HG03045 (cell line): ENCODE results near the gene VPS26A.
"Not testable (repeated sequence)": the region's sequence is repeated elsewhere in the genome, so short reads cannot be mapped to it uniquely, and the experiment has no call there.

Experiments
- ATAC-seq: cut with Tn5 transposase; IDR thresholded peaks from one replicate; pipeline ENCODE4 v1.9.1; 2021; ENCODE audit warnings: mild to moderate bottlenecking, moderate library complexity; ENCODE audit not compliant: unreplicated experiment

VPS26A gene

DNA sequence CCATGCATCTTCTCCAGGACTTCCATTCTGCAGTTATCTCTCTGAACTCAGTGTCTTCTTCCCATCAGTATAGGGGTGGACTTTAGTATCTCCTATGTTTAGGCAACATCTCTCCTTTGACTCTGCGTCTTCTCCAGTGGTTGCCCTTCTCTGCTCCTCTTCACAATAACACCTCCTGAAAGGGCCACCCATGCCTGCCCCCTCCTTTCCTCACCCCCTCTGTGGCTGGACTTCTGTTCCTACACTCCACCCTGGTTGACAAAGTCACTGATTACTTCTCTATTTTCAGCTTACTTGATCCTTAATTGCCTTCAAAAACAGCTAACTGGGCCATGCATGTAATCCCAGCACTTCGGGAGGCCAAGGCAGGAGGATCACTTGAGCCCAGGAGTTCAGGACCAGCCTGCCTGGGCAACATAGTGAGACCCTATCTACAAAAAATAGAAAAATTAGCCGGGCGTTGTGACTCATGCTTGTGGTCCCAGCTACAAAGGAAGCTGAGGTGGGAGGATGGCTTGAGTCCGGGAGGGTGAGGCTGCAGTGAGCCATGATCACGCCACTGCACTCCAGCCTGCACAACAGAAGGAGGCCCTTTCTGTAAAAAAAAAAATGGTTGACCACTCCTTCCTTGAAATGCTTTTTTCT is 22.4 kb upstream of the VPS26A start:
- ATAC-seq = no peak

DNA sequence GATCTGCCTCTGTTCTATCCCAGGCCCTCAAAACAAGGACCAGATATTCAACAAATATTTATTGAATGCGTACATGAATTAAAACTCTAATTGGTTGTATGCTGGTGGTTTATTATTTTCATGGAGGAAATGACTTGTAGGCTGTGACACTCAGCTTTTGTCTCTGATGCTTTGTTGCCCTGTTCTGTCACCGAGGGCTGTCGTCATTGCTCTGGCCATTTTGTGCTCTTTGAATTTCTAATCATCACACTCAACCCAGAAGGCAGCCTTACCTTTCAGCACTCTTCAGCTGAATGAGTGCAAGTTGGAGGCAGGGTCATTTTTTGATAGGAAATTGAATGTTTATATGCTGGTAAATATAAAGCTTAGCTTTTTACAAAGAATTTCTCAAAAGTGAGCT is 21.5 kb upstream of the VPS26A start:
- ATAC-seq = no peak

DNA sequence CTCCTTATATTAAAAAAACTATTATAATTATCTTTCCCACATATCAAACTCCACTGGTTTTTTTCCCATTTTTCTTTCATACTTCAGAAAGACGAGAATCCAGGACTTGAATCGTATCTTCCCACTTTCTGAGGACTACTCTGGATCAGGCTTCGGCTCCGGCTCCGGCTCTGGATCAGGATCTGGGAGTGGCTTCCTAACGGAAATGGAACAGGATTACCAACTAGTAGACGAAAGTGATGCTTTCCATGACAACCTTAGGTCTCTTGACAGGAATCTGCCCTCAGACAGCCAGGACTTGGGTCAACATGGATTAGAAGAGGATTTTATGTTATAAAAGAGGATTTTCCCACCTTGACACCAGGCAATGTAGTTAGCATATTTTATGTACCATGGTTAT is 20.2 kb upstream of the VPS26A start:
- no peak for ATAC-seq

DNA sequence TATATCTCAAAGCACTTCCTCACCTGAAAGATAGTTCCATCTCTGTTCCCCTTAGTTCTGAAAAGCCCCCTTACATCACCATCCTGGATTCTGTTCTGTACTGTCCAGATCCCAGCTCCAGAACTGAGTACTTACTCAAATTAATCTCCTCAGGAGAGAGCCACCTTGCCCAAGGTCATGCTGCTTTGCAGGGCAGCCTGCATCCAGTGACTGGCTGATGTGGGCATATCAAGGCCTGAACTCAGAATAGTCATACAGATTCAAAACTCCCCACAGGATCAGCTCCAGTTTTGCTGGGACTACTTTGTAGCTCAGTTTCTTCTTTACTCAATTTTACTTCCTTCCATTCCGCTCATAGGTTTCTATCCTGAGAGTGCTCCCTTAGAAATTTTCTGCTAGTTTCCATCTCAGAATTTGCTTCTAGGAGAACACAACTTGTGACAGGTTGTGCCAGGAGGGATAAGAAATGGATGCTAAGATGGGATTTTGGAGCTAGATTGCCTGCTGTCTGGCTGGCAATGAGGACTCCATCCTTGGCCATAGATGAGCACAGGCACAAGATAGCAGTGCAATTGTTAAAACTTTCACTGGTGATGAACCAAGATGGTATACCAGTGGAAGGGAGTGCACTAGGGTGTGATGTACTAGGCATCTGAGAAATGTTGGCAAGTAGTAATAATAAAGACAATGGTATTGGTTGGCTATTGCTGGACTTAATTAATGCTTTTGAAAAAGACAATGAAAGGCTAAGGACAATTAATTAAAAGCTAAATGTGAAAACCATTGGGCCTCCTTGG is 18.8 kb upstream of the VPS26A start:
- no peak for ATAC-seq

DNA sequence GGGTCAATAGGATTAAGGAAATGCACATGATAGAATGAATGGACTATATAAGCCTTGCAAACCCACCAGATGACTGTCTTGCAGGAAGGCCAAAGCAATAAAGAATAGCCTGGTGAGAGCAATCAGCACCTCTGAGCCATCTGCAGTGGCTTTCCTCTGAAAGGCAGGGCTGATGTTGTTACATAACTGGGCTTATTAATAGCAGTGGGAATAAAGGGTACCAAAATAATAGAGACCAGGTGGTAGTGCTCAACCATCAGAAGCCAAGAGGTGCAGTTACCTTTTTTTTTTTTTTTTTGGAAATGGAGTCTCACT is 16.8 kb upstream of the VPS26A start:
- no peak for ATAC-seq

DNA sequence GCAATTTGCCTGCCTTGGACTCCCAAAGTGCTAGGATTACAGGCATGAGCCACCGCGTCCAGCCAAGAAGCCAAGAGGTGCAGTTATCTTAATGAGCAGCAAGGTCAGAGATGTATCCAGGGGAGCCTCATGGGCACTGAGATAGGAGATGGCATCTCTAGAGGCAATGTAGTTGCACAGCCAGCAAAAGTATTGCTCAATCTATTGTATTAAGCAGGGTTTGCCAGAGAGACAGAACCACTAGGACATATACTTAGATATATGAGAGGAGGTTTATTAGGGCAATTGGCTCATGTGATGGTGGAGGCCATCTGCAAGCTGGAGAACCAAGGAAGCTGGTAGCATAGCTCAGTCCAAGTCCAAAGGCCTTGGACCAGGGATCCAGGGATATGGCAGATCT is 16.3 kb upstream of the VPS26A start:
- ATAC-seq = no peak

DNA sequence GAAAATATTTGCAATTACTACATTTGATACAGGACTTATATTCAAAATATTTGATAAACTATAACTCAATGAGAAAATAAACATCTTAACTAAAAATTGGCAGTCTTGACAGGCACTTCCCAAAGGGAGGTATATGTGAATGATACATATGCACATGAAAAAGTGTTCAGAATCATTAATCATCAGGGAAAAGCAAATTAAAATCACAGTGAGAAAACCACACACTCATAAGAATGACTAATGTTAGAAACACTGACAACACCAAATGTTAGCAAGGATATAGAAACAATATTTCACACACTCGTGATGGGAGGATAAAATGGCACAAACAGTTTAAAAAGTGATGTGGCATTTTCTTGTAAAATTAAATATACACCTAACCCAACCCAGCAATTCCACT is 4.1 kb upstream of the VPS26A start:
- no peak for ATAC-seq

DNA sequence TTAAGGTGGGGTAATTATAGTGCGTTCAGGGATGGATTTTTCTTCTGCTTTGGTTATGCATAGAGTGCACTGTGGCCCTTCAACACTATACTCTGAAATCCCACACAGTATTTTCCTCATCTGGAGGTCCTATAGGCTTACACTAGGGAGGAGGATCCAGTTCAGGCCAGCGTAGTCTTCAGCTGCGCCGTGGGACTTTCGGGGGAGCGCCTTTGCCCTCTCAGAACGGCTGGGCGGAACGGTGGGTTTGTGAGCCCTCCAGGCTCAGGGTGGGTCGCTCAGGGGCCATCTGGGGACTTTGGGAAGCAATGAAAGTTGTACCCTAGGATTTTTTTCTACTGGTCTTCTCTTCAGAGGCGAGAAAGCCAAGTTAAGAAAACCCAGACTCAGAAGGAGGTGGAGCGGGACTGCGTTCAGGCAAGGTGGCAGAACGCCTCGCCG is 652 bp upstream of the VPS26A start:
- peak; percentile 51 for ATAC-seq

DNA sequence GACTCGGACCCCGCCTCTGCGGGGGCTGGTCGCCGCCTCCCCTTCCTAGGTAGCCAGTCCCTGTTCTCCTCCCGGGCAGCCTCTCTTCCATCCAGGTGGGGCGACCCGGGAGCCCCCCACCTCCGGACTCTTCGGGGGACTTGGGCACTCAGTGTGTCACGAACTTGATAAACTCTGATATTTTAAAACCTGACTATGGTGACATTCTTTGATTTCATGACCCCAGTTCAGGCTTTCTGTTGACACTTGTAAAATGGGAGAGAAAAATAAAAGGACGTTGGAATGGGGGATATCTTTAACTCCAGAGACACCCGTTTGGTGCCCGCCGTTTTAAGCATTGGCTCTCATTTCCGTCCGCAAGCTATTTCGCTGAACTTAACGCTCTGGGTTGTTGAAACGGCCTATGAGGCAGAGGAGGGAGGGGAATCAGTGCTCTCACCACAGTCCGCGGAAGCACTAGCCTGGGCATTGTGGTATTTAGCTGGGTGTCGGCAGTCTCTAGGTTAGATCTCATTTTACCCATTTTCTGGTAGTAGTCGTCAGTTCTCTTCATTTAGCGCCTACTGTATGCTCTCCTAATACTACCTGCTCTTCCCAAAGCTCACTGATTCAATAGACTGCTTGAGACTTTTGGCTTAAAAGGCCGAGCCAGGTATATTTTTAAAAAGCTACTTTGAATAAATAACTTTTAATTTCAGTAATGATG is 738 bp downstream of the VPS26A start:
- ATAC-seq = peak; percentile 29

DNA sequence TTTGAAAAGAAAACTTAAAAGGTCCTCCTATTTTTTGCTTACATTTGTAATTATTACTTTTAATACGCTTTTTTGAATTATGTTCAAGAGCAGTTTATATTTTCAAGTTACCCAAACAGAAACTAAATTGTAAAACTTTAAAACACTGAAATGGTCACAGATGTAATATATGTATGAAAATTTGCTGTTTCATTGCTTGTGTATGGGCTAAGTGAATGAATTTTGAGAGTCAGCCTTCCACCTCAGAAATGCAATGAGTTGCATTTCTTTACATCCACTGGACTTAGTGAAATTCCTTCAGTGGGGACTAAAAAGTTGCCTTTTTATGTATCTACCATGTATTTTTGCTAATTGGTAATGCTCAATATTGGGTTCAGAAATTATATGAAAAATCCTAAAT is 1.6 kb downstream of the VPS26A start:
- ATAC-seq = no peak

DNA sequence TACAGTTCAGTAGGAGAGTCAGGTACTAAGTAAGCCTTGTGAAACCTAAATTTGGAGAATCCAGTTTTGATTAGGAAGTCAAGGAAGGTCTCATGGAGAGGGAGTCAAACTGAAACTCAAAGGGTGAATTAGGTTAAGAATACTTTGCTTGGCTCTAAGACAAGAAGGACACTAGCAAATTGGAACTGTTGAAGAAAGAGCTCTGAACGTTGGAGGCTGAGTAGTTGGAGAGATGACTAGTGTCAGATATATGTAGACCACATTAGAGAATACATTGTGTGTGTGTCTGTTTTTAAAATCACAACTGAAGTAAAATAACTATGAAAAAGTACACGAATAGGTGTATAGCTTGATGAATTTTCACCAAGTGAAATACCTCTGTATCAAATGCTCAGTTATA is 6.3 kb downstream of the VPS26A start:
- no peak for ATAC-seq

DNA sequence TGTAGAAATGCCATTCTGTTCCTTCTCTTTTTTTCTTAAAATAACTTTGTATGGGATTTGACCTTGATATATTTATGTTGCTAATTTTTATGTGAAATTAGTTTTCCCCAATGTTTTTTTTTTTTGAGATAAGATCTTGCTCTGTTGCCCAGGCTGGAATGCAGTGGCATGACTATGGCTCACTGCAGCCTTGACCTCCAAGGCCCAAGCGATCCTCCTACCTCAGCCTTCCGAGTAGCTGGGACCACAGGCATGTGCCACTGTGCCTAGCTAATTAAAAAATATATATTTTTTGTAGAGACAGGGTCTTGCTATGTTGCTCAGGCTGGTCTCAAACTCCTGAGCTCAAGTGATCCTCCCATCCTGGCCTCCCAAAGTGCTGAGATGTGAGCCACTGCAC is 16.0 kb downstream of the VPS26A start:
- ATAC-seq = no peak

DNA sequence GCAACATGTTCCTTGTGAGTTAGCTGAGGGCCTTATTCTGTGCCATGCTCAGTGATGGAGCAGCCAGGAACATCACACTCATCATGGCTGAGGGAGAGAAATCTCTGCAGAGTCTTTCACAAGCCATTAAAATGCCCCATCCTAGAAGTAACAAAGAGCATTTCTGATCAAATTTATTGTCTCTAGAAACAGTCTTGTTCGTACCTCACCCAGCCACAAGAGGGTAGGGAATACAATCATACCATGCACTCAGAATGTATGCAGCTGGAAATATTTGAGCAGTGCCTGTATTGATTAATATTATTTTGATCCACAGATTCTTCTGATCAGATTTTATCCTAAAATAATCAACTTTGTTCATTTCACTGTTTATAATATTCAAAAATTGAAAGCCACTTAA is 17.3 kb downstream of the VPS26A start:
- ATAC-seq = no peak

DNA sequence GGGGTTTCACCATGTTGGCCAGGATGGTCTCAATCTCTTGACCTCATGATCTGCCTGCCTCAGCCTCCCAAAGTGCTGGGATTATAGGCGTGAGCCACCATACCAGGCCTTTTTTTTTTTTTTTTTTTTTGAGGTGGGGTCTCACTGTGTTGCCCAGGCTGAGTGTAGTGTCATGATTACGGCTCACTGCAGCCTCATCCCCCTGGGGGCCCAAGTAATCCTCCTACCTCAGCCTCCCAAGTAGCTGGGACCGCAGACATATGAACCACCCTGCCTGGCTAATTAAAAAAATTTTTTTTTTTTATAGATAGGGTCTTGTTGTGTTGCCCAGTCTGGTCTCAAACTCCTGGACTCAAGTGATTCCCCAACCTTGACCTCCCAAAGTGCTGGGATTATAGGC is 18.1 kb downstream of the VPS26A start:
- ATAC-seq = not testable (repeated sequence)

DNA sequence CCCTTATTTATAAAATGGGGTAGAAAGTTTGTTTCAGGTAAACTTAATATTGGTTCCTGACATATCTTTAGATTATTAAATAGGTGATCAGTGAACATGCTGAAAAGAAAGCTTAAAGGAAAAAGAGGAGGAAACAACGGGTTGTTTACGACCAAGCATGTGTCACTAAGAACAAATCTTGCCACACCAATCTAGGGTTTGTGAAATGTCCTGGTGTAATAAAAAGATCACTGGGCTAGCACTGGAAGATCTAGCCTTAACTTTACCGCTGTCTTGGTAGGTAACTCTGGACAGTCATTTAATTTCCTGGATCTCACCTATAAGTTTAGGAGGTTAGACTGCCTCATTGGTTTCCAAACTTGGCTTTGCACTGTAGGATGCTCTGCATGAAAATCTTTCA is 19.0 kb downstream of the VPS26A start:
- ATAC-seq = no peak

DNA sequence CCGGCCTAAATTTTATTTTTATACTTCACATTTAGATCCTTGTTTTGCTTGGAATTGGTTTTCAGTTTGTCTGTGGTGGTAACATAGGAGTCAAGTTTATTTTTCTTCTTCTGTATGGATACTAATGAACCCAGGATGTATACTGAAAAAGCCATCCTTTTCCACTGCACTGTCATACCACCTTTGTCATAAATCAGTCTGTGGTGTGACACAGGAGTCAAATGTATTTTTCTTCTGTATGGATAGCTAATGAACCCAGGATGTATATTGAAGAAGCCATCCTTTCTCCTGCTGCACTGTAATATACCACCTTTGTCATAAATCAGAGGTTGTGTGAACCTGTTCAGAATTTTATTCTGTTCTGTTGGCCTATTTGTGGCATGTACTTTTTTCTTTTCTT is 21.4 kb downstream of the VPS26A start:
- ATAC-seq = no peak

DNA sequence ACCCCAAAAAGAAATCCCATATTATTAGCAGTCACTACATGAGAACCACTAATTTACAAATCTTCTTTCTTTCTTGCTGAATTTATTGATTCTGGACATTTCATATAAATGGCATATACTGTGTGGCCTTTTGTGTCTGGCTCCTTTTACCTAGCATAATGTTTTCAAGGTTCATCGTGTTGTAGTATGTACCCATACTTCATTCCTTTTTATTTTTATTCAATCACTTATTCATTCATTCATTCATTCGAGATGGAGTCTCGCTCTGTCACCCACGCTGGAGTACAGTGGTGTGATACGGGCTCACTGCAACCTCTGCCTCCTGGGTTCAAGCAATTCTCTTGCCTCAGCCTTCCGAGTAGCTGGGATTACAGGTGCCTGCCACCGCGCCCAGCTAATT is 21.9 kb downstream of the VPS26A start:
- ATAC-seq = no peak

DNA sequence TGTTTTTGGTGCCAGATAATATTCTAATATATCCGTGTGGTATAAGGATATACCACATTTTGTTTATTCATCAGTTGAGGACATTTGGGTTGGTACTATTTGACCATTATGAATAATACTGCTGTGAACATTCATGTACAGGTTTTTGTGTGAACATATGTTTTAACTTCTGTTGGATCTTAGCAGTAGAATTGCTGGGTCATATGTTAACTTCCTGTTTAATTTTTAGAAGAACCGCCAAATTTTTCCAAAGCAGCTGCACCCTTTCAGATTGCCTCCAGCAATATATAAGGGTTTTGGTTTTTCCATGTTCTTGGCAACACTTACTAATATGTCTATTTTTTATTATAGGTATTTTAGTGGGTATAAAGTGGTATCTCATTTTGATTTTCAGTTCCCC is 22.8 kb downstream of the VPS26A start:
- ATAC-seq = no peak

DNA sequence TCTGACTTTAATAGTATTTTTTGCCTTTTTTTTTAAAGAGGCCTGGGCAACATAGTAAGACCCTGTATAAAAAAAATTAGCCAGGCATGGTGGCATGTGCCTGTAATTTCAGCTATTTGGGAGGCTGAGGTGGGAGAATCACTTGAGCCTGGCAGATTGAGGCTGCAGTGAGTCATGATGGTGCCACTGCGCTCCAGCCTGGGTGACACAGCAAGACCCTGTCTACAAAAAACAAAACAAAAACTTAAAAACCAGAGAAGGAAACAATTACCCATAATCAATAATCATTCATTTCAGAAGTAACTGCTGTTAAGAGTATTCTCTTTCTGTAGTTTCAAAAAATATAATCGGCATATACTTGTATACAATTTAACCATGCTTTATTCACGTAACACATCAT is 28.0 kb downstream of the VPS26A start:
- no peak for ATAC-seq

DNA sequence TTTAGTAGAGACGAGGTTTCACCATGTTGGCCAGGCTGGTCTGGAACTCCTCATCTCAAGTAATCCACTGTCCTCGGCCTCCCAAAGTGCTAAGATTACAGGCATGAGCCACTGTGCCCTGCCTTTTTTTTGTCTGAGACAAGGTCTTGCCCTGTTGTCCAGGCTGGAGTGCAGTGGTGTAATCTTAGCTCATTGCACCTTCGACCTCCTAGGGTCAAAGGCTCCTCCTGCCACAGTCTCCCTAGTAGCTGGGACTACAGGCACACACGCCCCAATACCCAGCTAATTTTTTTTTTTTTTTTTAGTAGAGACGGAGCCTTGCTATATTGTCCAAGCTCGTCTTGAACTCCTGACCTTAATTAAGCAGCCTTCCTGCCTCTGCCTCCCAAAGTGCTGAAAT is 29.2 kb downstream of the VPS26A start:
- no peak for ATAC-seq

DNA sequence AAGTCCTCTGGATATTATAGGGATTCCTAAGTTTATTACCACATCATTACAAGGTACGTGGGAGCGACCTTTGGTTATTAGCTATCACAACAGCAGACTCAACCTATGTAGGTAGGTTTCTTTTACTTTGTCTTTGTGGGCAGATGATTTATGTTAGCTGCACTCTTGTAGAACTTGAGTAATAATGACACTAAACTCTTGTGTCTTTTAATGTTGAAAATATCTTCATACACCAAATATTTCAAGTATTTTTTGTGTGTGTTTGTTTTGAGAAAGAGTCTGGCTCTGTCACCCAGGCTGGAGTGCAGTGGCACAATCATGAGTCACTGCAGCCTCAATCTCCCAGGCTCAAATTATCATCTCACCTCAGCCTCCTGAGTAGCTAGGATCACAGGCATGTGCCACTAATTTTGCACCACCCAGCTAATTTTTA is 36.8 kb downstream of the VPS26A start:
- ATAC-seq = no peak

DNA sequence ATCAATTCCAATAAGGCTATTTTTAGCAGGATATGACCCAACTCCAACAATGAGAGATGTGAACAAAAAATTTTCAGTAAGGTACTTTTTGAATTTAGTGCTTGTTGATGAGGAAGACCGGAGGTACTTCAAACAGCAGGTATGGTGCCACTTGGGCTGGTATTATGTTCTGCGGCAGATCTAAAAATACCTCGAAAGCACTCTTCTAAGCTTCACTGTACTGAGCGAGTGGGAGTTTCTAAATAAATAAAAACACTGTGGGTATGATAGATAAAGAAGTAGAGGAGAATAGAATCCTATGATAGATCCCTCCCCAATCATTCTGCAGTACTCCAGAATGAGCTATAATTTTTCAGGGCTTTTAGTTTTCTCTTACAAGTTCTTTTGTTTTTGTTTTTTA is 44.5 kb downstream of the VPS26A start:
- no peak for ATAC-seq
